ENCODE results near the gene IGFN1.

The IGFN1 gene

GRCh38 chr1:201163707-201164106 is 26.9 kb upstream of the IGFN1 start:
- DNase-seq (ENCODE audit: low read depth), result no peak
- TF ChIP-seq CTCF (conservative IDR thresholded peaks at IDR 0.05; ENCODE audit: low read depth, low read length), result no peak
- no peak overlapping the region for H3K4me3 ChIP-seq (ENCODE audit: low read depth, low read length)

- DNase-seq (ENCODE audit: low read depth), result no peak
- no peak overlapping the region for H3K4me3 ChIP-seq (ENCODE audit: low read depth, low read length)
- TF ChIP-seq CTCF (conservative IDR thresholded peaks at IDR 0.05; ENCODE audit: low read depth, low read length), result no peak
Measured at GRCh38 chr1:201164645-201165044, 26.0 kb upstream of the IGFN1 start.

- H3K4me3 ChIP-seq (ENCODE audit: low read depth, low read length), result no peak overlapping the region
- no peak for DNase-seq (ENCODE audit: low read depth)
- no peak for TF ChIP-seq CTCF (conservative IDR thresholded peaks at IDR 0.05; ENCODE audit: low read depth, low read length)
Measured at GRCh38 chr1:201167041-201167991, 23.3 kb upstream of the IGFN1 start.

GRCh38 chr1:201169203-201169602 is 21.4 kb upstream of the IGFN1 start:
- no peak overlapping the region for H3K4me3 ChIP-seq (ENCODE audit: low read depth, low read length)
- no peak for TF ChIP-seq CTCF (conservative IDR thresholded peaks at IDR 0.05; ENCODE audit: low read depth, low read length)
- DNase-seq (ENCODE audit: low read depth), result no peak

- no peak for DNase-seq (ENCODE audit: low read depth)
- H3K4me3 ChIP-seq (ENCODE audit: low read depth, low read length), result peak overlapping the region; percentile 4
Measured at GRCh38 chr1:201169971-201170532, 20.6 kb upstream of the IGFN1 start.

GRCh38 chr1:201170533-201171062 is 20.0 kb upstream of the IGFN1 start:
- TF ChIP-seq CTCF (conservative IDR thresholded peaks at IDR 0.05; ENCODE audit: low read depth, low read length), result no peak
- H3K4me3 ChIP-seq (ENCODE audit: low read depth, low read length), result peak overlapping the region; percentile 51
- peak; percentile 97 for DNase-seq (ENCODE audit: low read depth)

More at GRCh38 chr1:201169971-201170532, 20.6 kb upstream of the IGFN1 start:
- TF ChIP-seq CTCF (conservative IDR thresholded peaks at IDR 0.05; ENCODE audit: low read depth, low read length), result no peak

Measured in choroid plexus epithelial cell (primary cell).